ENCODE measurements around the gene PHLDA1. TPM values are rescaled to one million over a fixed set of nuclear protein-coding genes. Genes with fewer than 3 reads are reported as not detected.

The PHLDA1 gene
- total RNA-seq, 2 experiments from 2014 or later: 0.44 to 2.1 TPM

DNA sequence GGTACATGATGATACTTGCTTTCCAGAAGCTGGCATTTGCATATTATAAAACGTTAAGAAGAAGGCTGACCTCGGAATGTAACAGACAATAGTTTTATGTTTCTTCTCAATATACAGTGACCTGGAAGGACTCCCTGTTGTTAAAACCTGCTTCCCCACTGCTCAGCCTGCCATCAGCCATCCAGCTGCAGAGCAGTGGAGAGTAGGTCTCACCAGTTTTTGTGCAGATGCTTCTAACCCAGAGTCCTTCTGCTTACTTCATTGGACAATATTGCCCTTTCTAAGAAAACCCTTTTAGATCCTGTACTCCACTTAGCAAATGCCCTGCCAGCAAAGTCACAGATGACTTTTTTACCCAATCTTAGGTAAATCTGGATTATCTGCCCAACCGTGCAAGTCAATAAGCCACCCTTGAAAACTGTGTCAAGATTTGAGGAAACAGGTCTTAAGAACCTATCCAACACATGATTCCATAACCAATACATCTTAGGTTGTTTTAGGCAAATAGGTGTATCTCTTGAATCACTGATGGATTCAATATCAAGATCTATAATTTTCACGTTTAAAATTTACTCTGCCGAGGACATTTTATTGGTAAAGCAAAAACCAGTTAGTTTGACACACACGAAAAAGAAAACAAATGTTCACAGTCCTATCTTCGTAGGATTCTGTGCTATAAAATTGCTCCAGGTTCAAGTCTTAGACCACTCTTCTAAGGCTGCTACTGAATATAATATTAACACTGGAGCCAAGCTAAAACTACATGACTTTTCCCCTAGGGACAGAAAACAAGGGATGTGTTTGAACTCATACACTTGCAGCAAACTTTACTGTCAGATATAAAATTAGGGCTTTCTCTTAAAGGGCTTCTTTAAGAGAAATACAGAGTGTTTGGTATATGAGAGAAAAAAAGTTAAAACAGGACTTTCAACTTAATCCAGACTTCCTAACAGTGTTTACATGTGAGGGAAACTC is 5.7 kb downstream of the PHLDA1 start:
- H3K9me3 ChIP-seq (ENCODE audit: low read length): no peaks in the 10 kb centered on the region
- POLR2A ChIA-PET: interaction anchor here (0.7 kb wide), 1 partner anchor 223 kb away, joined by 3 read pairs; no protein-coding TSS in a partner anchor

DNA sequence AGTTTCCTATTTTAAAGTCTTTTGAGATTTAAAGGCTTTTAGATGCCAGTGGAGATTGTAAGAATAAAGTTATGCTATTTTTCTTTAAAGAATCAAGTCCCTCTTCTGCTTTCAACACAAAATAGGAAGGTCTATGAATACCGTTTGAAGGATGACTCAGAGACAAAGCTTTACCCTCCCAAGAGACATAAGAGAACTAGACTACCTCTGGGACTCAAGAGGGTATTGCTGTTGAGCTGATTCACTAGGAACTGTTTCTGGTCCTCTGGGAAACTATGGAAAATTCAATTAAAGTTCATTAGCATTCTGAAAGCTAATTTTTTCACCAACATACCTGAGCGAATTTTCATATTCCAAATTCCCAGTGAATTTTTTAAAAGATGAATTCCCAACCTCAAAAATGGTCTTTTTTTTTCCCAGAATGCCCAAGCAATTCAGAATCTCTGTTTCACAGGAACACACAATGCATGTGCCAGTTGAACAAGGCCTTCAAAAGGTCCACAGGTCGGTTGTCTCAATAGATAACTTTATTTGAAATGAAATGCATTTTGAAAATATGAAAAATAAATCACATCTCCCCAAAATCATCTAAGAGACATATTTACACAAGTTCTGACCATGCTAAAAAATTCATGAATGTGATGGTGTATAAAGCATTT is 6.5 kb downstream of the PHLDA1 start:
- H4K20me1 ChIP-seq (ENCODE audit: insufficient read depth, low read length): no peaks in the 10 kb centered on the region
- no peaks in the 10 kb centered on the region for H3K9me3 ChIP-seq (ENCODE audit: low read length)
- no peak overlapping the region for H3K4me3 ChIP-seq (ENCODE audit: low read depth, low read length, poor library complexity, severe bottlenecking)
- no peak overlapping the region for H2AFZ ChIP-seq (ENCODE audit: low read length)
- no peak for DNase-seq (ENCODE audit: low spot score)
- peaks cover 13% of the 10 kb centered on the region for H3K4me1 ChIP-seq (ENCODE audit: insufficient read depth, low read length, poor library complexity, severe bottlenecking)
- no peaks in the 10 kb centered on the region for H3K36me3 ChIP-seq (ENCODE audit: insufficient read depth, low read length)
- ChIA-PET POLR2A (interaction anchor here (0.7 kb wide), 1 partner anchor 196 kb away, joined by 3 read pairs; no protein-coding TSS in a partner anchor), CTCF (ENCODE audit: unreplicated experiment) (no interaction called here)
- BruUV-seq (replicated peaks): no TSS peak
- TF ChIP-seq EZH2phosphoT487 (IDR thresholded peaks at IDR 0.05; ENCODE audit: borderline replicate concordance, low read depth, low read length) (no peak), CTCF (conservative IDR thresholded peaks at IDR 0.05; ENCODE audit: low read length) (no peak)
- no peaks in the 10 kb centered on the region for H3K9me2 ChIP-seq (ENCODE audit: insufficient read depth, low read length)
- no peak overlapping the region for H3K4me2 ChIP-seq (ENCODE audit: low read length)
- no peak overlapping the region for H3K27ac ChIP-seq (ENCODE audit: low read depth, low read length, poor library complexity, severe bottlenecking)
- no peaks in the 10 kb centered on the region for H3K79me2 ChIP-seq (ENCODE audit: insufficient read depth, low read depth, low read length)
- intact Hi-C loops (cut with micrococcal nuclease; ENCODE audit: unreplicated experiment): no loop called here

More for the DNA sequence above, 5.7 kb downstream of the PHLDA1 start:
- no peak overlapping the region for H2AFZ ChIP-seq (ENCODE audit: low read length)
- no peak overlapping the region for H3K27ac ChIP-seq (ENCODE audit: low read depth, low read length, poor library complexity, severe bottlenecking)
- no TSS peak for BruUV-seq (replicated peaks)
- no peaks in the 10 kb centered on the region for H3K9me2 ChIP-seq (ENCODE audit: insufficient read depth, low read length)
- CTCF ChIA-PET (ENCODE audit: unreplicated experiment): no interaction called here
- no peaks in the 10 kb centered on the region for H4K20me1 ChIP-seq (ENCODE audit: insufficient read depth, low read length)
- H3K4me1 ChIP-seq (ENCODE audit: insufficient read depth, low read length, poor library complexity, severe bottlenecking): peaks cover 20% of the 10 kb centered on the region
- no peak overlapping the region for H3K4me2 ChIP-seq (ENCODE audit: low read length)
- H3K4me3 ChIP-seq (ENCODE audit: low read depth, low read length, poor library complexity, severe bottlenecking): no peak overlapping the region
- no peaks in the 10 kb centered on the region for H3K36me3 ChIP-seq (ENCODE audit: insufficient read depth, low read length)
- intact Hi-C loops (cut with micrococcal nuclease; ENCODE audit: unreplicated experiment): no loop called here
- H3K79me2 ChIP-seq (ENCODE audit: insufficient read depth, low read depth, low read length): no peaks in the 10 kb centered on the region
- DNase-seq (ENCODE audit: low spot score): no peak
- no peak for TF ChIP-seq EZH2phosphoT487 (IDR thresholded peaks at IDR 0.05; ENCODE audit: borderline replicate concordance, low read depth, low read length)
- TF ChIP-seq CTCF (conservative IDR thresholded peaks at IDR 0.05; ENCODE audit: low read length): no peak
